ENCODE measurements around the gene HIP1R.

HIP1R gene

DNA sequence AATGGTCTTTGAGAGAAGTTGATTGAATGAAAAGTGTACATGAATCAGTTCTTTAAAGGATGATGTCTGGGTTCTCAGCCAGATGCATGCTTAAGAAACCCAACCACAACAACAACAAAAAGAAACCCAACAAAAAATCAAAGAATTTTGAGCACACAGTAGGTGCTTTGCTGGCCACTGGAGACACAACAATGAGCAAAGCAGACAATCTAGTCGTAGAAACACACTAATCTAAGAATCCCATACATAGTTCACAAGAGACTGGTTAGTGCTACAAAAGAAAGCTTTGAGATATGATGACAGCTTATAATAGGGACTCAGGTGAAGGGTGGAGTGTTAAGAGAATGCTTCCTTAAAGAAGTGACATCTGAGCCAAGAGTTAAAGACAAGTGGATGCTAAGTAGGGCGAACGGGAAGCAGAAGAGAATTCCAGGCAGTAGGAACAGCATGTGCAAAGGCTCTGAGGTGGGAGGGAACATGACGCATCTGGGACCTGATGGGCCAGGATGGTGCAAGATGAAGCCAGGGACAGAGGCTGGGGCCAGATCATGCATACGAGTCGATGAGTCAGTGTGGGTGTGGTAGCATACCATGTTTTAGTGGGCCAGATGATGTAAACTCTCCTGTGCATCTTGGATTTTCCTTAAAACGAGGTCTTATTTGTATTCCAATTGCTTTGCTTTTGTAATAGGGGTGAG is 4.6 kb upstream of the HIP1R start:
- Histone ChIP-seq H3K36me3 (ENCODE audit: control insufficient read depth, insufficient read depth, low read length) (no peaks in the 10 kb centered on the region), H3K79me2 (no peaks in the 10 kb centered on the region), H3K9me3 (ENCODE audit: control insufficient read depth, low read length) (no peaks in the 10 kb centered on the region), H3K4me2 (ENCODE audit: low read length) (no peak overlapping the region), H3K27me3 (ENCODE audit: control insufficient read depth, insufficient read depth, low read length) (no peaks in the 10 kb centered on the region), H2AFZ (no peak overlapping the region), H3K4me1 (peaks cover 5% of the 10 kb centered on the region), H3K9ac (no peak overlapping the region), H3K27ac (no peak overlapping the region), H3K4me3 (ENCODE audit: low read depth, low read length) (no peak overlapping the region)
- TF ChIP-seq, protein P1, sequence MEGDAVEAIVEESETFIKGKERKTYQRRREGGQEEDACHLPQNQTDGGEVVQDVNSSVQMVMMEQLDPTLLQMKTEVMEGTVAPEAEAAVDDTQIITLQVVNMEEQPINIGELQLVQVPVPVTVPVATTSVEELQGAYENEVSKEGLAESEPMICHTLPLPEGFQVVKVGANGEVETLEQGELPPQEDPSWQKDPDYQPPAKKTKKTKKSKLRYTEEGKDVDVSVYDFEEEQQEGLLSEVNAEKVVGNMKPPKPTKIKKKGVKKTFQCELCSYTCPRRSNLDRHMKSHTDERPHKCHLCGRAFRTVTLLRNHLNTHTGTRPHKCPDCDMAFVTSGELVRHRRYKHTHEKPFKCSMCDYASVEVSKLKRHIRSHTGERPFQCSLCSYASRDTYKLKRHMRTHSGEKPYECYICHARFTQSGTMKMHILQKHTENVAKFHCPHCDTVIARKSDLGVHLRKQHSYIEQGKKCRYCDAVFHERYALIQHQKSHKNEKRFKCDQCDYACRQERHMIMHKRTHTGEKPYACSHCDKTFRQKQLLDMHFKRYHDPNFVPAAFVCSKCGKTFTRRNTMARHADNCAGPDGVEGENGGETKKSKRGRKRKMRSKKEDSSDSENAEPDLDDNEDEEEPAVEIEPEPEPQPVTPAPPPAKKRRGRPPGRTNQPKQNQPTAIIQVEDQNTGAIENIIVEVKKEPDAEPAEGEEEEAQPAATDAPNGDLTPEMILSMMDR (IDR thresholded peaks at IDR 0.05) = no peak

DNA sequence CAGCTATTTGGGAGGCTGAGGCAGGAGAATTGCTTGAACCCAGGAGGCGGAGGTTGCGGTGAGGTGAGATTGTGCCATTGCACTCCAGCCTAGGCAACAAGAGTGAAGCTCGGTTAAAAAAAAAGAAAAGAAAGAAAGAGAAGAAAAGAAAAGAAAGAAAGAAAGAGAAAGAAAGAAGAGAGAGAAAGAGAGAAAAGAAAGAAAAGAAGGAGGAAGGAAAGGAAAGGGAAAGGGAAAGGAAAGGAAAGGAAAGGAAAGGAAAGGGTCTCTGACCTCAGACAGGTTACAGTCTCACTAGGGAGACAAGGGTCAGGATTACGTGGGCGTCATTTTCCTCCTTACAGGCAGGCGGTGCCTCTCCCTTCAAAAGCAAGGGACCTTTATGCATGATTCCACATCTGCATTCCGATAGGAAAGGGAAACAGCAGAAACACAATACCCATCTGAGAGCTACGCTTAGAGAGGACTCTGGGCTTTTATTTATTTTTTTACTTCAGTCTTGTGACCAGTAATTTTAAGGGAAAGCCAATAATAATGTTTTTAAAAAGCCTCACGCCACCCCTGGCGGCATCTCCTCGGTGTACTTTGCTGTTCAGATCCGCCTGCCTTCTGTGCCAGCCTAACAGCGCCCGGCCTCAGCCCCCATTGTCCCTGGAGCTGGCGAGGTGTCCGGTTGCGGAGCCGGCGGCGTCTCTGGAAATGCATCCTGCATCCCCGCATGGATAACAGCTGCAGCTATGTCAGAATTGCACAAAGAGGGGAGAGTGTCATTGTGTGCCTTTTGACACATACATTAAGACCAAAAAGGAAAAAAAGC is 945 bp upstream of the HIP1R start:
- H3K9ac ChIP-seq = no peak overlapping the region
- H3K36me3 ChIP-seq (ENCODE audit: control insufficient read depth, insufficient read depth, low read length) = no peaks in the 10 kb centered on the region
- peaks cover 5% of the 10 kb centered on the region for H3K4me1 ChIP-seq
- H2AFZ ChIP-seq = peak overlapping the region; percentile 71
- H3K27ac ChIP-seq = peak overlapping the region; percentile 83
- H3K4me2 ChIP-seq (ENCODE audit: low read length) = peak overlapping the region; percentile 86
- H3K79me2 ChIP-seq = peaks cover 9% of the 10 kb centered on the region
- TF ChIP-seq, protein P1 (IDR thresholded peaks at IDR 0.05) = peak; percentile 16
- no peaks in the 10 kb centered on the region for H3K9me3 ChIP-seq (ENCODE audit: control insufficient read depth, low read length)
- H3K27me3 ChIP-seq (ENCODE audit: control insufficient read depth, insufficient read depth, low read length) = no peaks in the 10 kb centered on the region
- H3K4me3 ChIP-seq (ENCODE audit: low read depth, low read length) = peak overlapping the region; percentile 55

DNA sequence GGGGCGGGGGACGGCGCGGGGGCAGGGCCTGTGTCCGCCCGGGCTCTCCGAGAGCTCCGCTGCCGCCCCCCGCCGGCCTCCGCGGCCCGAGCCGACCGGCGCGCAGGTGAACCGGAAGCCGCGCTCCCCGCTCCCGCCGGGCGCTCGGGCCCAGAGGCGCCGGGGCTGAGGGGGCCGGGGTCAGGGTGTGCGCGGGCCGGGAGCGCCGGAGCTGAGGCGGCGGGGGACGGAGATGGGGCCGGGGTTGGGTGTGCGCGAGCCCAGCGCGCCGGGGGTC is 431 bp downstream of the HIP1R start:
- H3K4me3 ChIP-seq (ENCODE audit: low read depth, low read length) = peak overlapping the region; percentile 86
- H3K79me2 ChIP-seq = peaks cover 19% of the 10 kb centered on the region
- no peak overlapping the region for H3K9ac ChIP-seq
- no peaks in the 10 kb centered on the region for H3K27me3 ChIP-seq (ENCODE audit: control insufficient read depth, insufficient read depth, low read length)
- H3K4me2 ChIP-seq (ENCODE audit: low read length) = peak overlapping the region; percentile 70
- H3K27ac ChIP-seq = peak overlapping the region; percentile 73
- H3K36me3 ChIP-seq (ENCODE audit: control insufficient read depth, insufficient read depth, low read length) = no peaks in the 10 kb centered on the region
- TF ChIP-seq, protein P1 (IDR thresholded peaks at IDR 0.05) = no peak
- H2AFZ ChIP-seq = peak overlapping the region; percentile 77
- no peaks in the 10 kb centered on the region for H3K9me3 ChIP-seq (ENCODE audit: control insufficient read depth, low read length)
- H3K4me1 ChIP-seq = peaks cover 5% of the 10 kb centered on the region

DNA sequence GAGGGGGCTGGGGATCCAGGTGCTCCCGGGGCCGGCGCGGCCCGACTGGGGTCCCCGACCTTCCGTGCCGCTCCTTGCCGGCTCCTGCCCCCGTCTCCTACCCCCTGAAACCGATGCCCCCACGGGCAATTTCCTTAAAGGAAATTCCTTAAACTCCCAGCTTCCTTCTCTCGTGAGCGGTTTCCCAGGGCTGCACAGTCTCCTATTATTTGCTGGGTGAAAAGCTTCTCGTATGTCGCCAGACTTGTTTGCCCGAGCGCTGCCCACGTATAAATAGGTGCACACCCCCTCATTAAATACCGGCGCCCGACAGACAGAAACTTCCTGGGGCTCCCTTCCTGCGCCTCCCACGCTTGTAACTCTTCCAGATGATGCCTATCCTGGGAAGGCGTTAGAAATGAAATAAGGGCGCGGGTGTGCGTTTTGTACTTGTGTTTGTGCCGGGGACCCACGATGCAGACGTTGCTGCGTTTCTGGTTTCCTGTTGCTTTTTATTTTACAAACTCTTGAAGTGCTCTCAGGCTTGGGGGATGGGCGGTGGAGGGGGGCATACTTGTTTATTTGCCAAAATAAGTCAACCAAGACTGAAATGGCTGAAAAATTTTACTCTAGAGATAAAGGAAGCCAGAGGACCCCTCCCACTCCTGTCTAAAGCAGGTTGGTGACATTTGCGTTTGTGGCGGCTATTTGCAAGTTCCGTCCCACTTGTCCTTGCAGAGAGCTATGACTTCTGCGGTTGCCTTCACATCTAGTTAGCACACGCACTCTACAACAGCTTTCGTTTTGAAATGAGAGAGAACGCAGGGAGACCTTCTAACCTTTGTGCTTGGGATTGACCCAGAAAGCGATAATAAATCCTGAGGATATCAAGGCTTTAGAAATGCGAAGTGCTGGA is 1.0 kb downstream of the HIP1R start:
- Histone ChIP-seq H3K4me1 (peaks cover 5% of the 10 kb centered on the region), H3K27me3 (ENCODE audit: control insufficient read depth, insufficient read depth, low read length) (no peaks in the 10 kb centered on the region), H3K9me3 (ENCODE audit: control insufficient read depth, low read length) (no peaks in the 10 kb centered on the region), H3K36me3 (ENCODE audit: control insufficient read depth, insufficient read depth, low read length) (no peaks in the 10 kb centered on the region), H3K79me2 (peaks cover 19% of the 10 kb centered on the region), H2AFZ (peak overlapping the region; percentile 77), H3K4me2 (ENCODE audit: low read length) (peak overlapping the region; percentile 70), H3K4me3 (ENCODE audit: low read depth, low read length) (peak overlapping the region; percentile 86), H3K9ac (no peak overlapping the region), H3K27ac (peak overlapping the region; percentile 73)
- TF ChIP-seq, protein P1 (IDR thresholded peaks at IDR 0.05) = no peak

Data from parathyroid adenoma (tissue), 2 donors.